ENCODE data around the gene CYP17A1.
"Not testable (repeated sequence)": the region's sequence is repeated elsewhere in the genome, so short reads cannot be mapped to it uniquely, and the experiment has no call there.

DNA sequence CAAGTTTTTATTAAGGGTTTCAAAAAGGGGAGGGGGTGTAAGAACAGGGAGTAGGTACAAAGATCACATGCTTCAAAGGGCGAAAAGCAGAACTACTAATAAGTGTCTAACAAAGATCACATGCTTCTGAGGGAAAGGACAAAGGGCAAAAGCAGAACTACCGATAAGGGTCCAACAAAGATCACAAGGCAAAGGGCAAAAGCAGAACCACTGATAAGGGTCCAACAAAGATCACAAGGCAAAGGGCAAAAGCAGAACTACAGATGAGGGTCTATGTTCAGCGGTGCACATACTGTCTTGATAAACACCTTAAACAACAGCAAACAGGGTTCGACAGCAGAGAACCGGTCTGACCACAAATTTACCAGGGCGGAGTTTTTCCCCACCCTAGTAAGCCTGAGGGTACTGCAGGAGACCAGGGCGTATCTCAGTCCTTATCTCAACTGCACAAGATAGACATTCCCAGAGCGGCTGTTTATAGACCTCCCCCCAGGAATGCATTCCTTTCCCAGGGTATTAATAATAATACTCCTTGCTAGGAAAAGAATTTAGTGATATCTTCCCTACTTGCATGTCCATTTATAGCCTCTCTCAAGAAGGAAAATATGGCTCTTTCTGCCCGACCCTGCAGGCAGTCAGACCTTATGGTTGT lies 1.2 kb upstream of the CYP17A1 start:
- TF ChIP-seq, protein P1, sequence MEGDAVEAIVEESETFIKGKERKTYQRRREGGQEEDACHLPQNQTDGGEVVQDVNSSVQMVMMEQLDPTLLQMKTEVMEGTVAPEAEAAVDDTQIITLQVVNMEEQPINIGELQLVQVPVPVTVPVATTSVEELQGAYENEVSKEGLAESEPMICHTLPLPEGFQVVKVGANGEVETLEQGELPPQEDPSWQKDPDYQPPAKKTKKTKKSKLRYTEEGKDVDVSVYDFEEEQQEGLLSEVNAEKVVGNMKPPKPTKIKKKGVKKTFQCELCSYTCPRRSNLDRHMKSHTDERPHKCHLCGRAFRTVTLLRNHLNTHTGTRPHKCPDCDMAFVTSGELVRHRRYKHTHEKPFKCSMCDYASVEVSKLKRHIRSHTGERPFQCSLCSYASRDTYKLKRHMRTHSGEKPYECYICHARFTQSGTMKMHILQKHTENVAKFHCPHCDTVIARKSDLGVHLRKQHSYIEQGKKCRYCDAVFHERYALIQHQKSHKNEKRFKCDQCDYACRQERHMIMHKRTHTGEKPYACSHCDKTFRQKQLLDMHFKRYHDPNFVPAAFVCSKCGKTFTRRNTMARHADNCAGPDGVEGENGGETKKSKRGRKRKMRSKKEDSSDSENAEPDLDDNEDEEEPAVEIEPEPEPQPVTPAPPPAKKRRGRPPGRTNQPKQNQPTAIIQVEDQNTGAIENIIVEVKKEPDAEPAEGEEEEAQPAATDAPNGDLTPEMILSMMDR (IDR thresholded peaks at IDR 0.05): not testable (repeated sequence)
- TF ChIP-seq POLR2A (IDR thresholded peaks at IDR 0.05): not testable (repeated sequence)

Measured in breast epithelium (tissue), 3 donors.